Fibroblast of lung (primary cell): Measurements from ENCODE around the gene ACYP2. TPM values are rescaled to one million over a fixed set of nuclear protein-coding genes. Genes with fewer than 3 reads are reported as not detected.
"Not testable (repeated sequence)": the region's sequence is repeated elsewhere in the genome, so short reads cannot be mapped to it uniquely, and the experiment has no call there.

Source experiments
- DNase-seq, 2 donors: peaks; one replicate each; pipeline versions ENCODE4 v3.0.0 to v3.0.0-alpha.2; 2010; ENCODE audit warnings: low read depth in 2 of 2
- H2AFZ ChIP-seq: 2 replicates; pipeline ENCODE4 v1.5.1; 2012; ENCODE audit warnings: low read length, control low read depth, inconsistent platforms
- H3K27ac ChIP-seq: 2 replicates; pipeline ENCODE4 v1.5.1; 2011; ENCODE audit warnings: low read length, control low read depth; ENCODE audit not compliant: insufficient read depth
- H3K27me3 ChIP-seq: 2 replicates; pipeline ENCODE4 v1.5.1; 2011; ENCODE audit warnings: mild to moderate bottlenecking, low read length; ENCODE audit not compliant: control insufficient read depth, insufficient read depth
- H3K36me3 ChIP-seq: 2 replicates; pipeline ENCODE4 v1.5.1; 2011; ENCODE audit warnings: low read length; ENCODE audit not compliant: control insufficient read depth, insufficient read depth
- H3K4me1 ChIP-seq: 2 replicates; pipeline ENCODE4 v1.5.1; 2011; ENCODE audit warnings: low read length; ENCODE audit not compliant: control insufficient read depth, insufficient read depth; ENCODE audit errors: extremely low read depth
- H3K4me2 ChIP-seq: 2 replicates; pipeline ENCODE4 v1.5.1; 2011; ENCODE audit warnings: low read length, control low read depth; ENCODE audit not compliant: insufficient read depth; ENCODE audit errors: extremely low read depth
- H3K4me3 ChIP-seq, 4 experiments: fragments of 200-600 bp in 1 of 4; sonication (generic) in 1 of 4; replicated peaks in 1 of 4; 2 replicates each; pipeline ENCODE4 v1.5.1; 2011 to 2016; ENCODE audit warnings: low read length in 4 of 4, low read depth in 3 of 4, mild to moderate bottlenecking in 3 of 4, control low read depth in 2 of 4, inconsistent platforms in 1 of 4, mixed read lengths in 1 of 4; ENCODE audit not compliant: insufficient read depth in 1 of 4; ENCODE audit errors: control extremely low read depth in 1 of 4
- H3K79me2 ChIP-seq: 2 replicates; pipeline ENCODE4 v1.5.1; 2012; ENCODE audit warnings: mild to moderate bottlenecking, low read length, inconsistent platforms; ENCODE audit not compliant: control insufficient read depth, insufficient read depth
- H3K9ac ChIP-seq: 2 replicates; pipeline ENCODE4 v1.5.1; 2011; ENCODE audit warnings: mild to moderate bottlenecking, low read length, control low read depth; ENCODE audit not compliant: insufficient read depth
- H3K9me3 ChIP-seq: 2 replicates; pipeline ENCODE4 v1.5.1; 2012; ENCODE audit warnings: low read depth, low read length; ENCODE audit not compliant: control insufficient read depth, insufficient read depth
- H4K20me1 ChIP-seq: 2 replicates; pipeline ENCODE4 v1.5.1; 2011; ENCODE audit warnings: low read length; ENCODE audit not compliant: control insufficient read depth, insufficient read depth; ENCODE audit errors: extremely low read depth
- EZH2 ChIP-seq: IDR thresholded peaks from 2 replicates; pipeline ENCODE4 v1.5.1; 2012; ENCODE audit warnings: low read length, control low read depth, mild to moderate bottlenecking; ENCODE audit errors: missing control alignments
- polyA plus RNA-seq, 2 donors: library from polyadenylated mRNA; depleted of rRNA in 1 of 2; stranded (reverse) in 1 of 2; unstranded in 1 of 2; fragments of >200 nt; gene quantifications; 2 replicates each; pipeline ENCODE4 v1.2.1, GENCODE V29; 2011 to 2012; ENCODE audit warnings: missing spikeins in 1 of 2
- total RNA-seq: library from RNA; depleted of rRNA; stranded (reverse); fragments of >200 nt; gene quantifications from 2 replicates; pipeline ENCODE4 v1.2.1, GENCODE V29; 2014
- TF ChIP-seq, protein P1 (sequence below), 2 donors: IDR thresholded peaks in 1 of 2; conservative IDR thresholded peaks in 1 of 2; 1 replicate in 1 of 2; 2 replicates in 1 of 2; pipeline ENCODE4 v1.5.1; 2011 to 2012; ENCODE audit warnings: low read length in 2 of 2, control low read depth in 1 of 2, inconsistent platforms in 1 of 2, low read depth in 1 of 2, mild to moderate bottlenecking in 1 of 2

ACYP2 gene
- total and polyA plus RNA-seq, 2 donors (not counting 1 experiment from before 2014, with no cell fraction given) = 9.7 to 24.4 TPM

DNA sequence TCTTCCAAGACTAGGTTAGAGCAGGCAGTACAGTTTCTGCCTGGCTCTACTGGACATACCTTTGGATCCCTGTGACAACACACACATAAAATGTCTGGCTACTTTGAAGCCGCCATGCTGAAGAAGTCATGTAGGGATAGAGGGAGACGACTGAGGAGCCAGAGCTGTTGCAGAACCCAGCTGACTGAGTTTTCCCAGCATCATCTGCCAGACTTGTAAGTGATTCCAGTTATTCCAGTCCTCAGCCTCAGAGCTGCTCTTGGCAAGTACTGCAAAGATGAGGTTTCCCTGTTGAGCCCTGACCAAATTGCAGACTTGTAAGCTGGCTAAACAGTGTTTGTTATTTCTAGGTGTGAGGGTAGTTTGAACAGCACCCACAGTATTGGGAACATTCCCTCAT lies 172.1 kb downstream of the ACYP2 start:
- H3K27me3 ChIP-seq = no peaks in the 10 kb centered on the region
- H3K4me2 ChIP-seq = no peak overlapping the region
- DNase-seq = peak in 1 of 2 donors; percentile 53
- no peaks in the 10 kb centered on the region for H3K79me2 ChIP-seq
- no peak overlapping the region for H2AFZ ChIP-seq
- no peak overlapping the region for H3K9ac ChIP-seq
- no peaks in the 10 kb centered on the region for H4K20me1 ChIP-seq
- no peak overlapping the region for H3K4me3 ChIP-seq
- H3K4me1 ChIP-seq = no peaks in the 10 kb centered on the region
- TF ChIP-seq, protein P1, sequence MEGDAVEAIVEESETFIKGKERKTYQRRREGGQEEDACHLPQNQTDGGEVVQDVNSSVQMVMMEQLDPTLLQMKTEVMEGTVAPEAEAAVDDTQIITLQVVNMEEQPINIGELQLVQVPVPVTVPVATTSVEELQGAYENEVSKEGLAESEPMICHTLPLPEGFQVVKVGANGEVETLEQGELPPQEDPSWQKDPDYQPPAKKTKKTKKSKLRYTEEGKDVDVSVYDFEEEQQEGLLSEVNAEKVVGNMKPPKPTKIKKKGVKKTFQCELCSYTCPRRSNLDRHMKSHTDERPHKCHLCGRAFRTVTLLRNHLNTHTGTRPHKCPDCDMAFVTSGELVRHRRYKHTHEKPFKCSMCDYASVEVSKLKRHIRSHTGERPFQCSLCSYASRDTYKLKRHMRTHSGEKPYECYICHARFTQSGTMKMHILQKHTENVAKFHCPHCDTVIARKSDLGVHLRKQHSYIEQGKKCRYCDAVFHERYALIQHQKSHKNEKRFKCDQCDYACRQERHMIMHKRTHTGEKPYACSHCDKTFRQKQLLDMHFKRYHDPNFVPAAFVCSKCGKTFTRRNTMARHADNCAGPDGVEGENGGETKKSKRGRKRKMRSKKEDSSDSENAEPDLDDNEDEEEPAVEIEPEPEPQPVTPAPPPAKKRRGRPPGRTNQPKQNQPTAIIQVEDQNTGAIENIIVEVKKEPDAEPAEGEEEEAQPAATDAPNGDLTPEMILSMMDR (conservative IDR thresholded peaks at IDR 0.05 in 1 of 2, IDR thresholded peaks at IDR 0.05 in 1 of 2; ENCODE audit: low read depth in 1 of 2, low read length in 2 of 2) = no peak
- no peak for TF ChIP-seq EZH2
- no peaks in the 10 kb centered on the region for H3K36me3 ChIP-seq
- H3K27ac ChIP-seq = no peak overlapping the region
- H3K9me3 ChIP-seq = no peaks in the 10 kb centered on the region

DNA sequence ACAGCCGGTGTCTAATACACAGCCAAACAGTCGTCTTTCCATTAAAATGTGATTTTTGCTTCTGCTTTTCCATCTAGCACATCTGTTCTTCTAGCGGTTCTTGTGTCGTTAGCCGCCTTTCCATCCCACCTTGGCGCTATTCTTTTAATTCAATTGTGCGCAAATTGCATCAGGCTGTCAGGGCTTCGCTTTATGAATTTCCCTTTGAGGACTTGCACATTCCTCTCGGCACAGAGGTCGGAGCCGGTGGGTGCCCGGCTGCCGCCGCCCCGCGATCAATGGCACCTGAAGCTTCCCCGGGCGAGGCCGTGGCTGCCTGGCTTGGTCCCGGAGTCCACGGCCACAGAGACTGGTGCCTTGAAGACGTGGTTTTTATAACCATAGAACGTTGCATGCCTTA lies 174.5 kb downstream of the ACYP2 start:
- Histone ChIP-seq H3K36me3 (no peaks in the 10 kb centered on the region), H3K4me2 (no peak overlapping the region), H4K20me1 (no peaks in the 10 kb centered on the region), H3K9ac (no peak overlapping the region), H3K79me2 (no peaks in the 10 kb centered on the region), H3K4me3 (no peak overlapping the region), H3K27ac (no peak overlapping the region), H2AFZ (no peak overlapping the region), H3K9me3 (no peaks in the 10 kb centered on the region), H3K27me3 (no peaks in the 10 kb centered on the region), H3K4me1 (no peaks in the 10 kb centered on the region)
- TF ChIP-seq EZH2 = no peak
- TF ChIP-seq, protein P1 (conservative IDR thresholded peaks at IDR 0.05 in 1 of 2, IDR thresholded peaks at IDR 0.05 in 1 of 2; ENCODE audit: low read depth in 1 of 2, low read length in 2 of 2) = no peak
- no peak for DNase-seq

DNA sequence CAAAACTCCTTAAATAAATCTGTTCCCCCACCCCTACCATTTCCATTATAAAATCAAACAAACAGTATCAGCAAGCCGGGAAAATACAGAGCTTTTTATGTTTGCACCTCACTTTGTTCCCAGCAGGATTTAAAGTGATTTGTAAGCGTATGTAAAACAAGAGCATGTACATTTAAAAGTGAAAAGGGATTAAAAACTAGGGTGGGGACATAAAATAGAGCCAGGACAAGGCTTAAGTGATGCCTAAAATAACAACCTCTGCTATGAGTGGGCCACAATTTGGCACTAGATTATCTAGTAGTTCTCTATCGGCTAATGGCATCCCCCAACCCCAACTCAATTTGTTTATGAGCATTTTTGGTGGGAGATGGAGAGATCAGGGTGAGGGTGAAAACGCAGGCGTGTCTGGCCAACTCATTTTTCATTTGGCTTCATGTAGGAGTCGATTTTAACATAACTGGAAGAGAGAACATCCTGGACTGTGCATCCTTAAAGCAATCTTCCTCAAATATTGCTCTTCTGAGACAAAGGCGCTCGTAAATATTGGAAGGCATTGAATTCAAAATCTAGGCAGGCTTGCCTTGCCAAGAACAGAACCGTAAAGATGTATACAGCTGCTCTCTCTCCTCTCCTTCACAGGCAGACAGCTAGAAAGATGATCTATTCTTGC lies 175.1 kb downstream of the ACYP2 start:
- no peak for DNase-seq
- H3K4me3 ChIP-seq = no peak overlapping the region

DNA sequence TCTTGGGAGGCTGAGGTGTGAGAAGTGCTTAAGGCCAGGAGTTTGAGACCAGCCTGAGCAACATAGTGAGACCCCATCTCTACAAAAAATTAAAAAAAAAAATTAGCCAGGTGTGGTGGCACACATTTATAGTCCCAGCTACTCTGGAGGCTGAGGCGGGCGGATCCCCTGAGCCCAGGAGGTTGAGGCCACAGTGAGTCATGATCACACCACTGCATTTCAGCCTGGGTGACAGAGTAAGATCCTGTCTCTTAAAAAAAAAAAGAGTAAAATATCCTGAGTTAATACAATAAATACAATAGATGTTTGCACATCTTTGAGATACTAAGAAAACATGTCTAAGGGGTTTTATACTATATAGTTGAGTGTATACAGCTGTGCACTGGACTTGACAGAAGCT lies 179.2 kb downstream of the ACYP2 start:
- H2AFZ ChIP-seq, H3K36me3 ChIP-seq, H3K4me1 ChIP-seq, H3K27ac ChIP-seq, H3K27me3 ChIP-seq, DNase-seq, H3K4me2 ChIP-seq, H3K9me3 ChIP-seq, H4K20me1 ChIP-seq, H3K4me3 ChIP-seq, H3K79me2 ChIP-seq, H3K9ac ChIP-seq: not testable (repeated sequence)

More for the DNA sequence above, 175.1 kb downstream of the ACYP2 start:
- TF ChIP-seq EZH2 = no peak
- TF ChIP-seq, protein P1 (conservative IDR thresholded peaks at IDR 0.05 in 1 of 2, IDR thresholded peaks at IDR 0.05 in 1 of 2; ENCODE audit: low read depth in 1 of 2, low read length in 2 of 2) = no peak
- no peaks in the 10 kb centered on the region for H3K27me3 ChIP-seq
- H3K4me1 ChIP-seq = no peaks in the 10 kb centered on the region
- H3K9ac ChIP-seq = no peak overlapping the region
- H3K79me2 ChIP-seq = no peaks in the 10 kb centered on the region
- no peaks in the 10 kb centered on the region for H4K20me1 ChIP-seq
- no peak overlapping the region for H3K27ac ChIP-seq
- no peaks in the 10 kb centered on the region for H3K36me3 ChIP-seq
- H2AFZ ChIP-seq = no peak overlapping the region
- H3K9me3 ChIP-seq = no peaks in the 10 kb centered on the region
- H3K4me2 ChIP-seq = no peak overlapping the region
